K562 (cell line): ENCODE data around the gene MKRN1. TPM values are rescaled to one million over a fixed set of nuclear protein-coding genes. Genes with fewer than 3 reads are reported as not detected.

Experiments
- ATAC-seq: fragments of 200-7000 bp; cut with Tn5 transposase; 3 replicates; pipeline ENCODE4 v1.9.1; 2020; ENCODE audit warnings: moderate library complexity
- BruUV-seq: library from RNA; stranded (reverse); fragments of 400-500 nt; replicated peaks from 2 replicates; lab custom pipeline; 2021; lab: Mats Ljungman, UMichigan
- CTCF ChIA-PET: fragments of 300-600 bp; formaldehyde crosslinking; extraction: SDS; loops from one replicate; lab custom pipeline; 2021; ENCODE audit warnings: low intra/inter-chr PET ratio; lab: Yijun Ruan, JAX
- POLR2A ChIA-PET: fragments of 300-600, 350-650 bp; sonication (Branson Sonifier 250); formaldehyde crosslinking; extraction: SDS; loops from one replicate; lab custom pipeline; 2021; ENCODE audit warnings: antibody characterized with exemption, inconsistent platforms; lab: Yijun Ruan, JAX
- DNase-seq, 4 experiments: peaks; one replicate each; pipeline versions ENCODE4 v3.0.0 to v3.0.0-alpha.2; 2011 to 2018; ENCODE audit warnings: low spot score in 3 of 4, mixed read lengths in 3 of 4; ENCODE audit errors: extremely low read depth in 1 of 4
- FAIRE-seq: peaks from 2 replicates; lab custom pipeline; 2011; peaks lifted over from hg19 to GRCh38; lab: Jason Lieb, UNC
- H2AFZ ChIP-seq: 2 replicates; pipeline ENCODE4 v1.6.0; 2011; ENCODE audit warnings: low read depth, low read length, control low read depth, inconsistent platforms
- H3K27ac ChIP-seq: fragments of 200-600 bp; 3 replicates; pipeline ENCODE4 v1.8.0; 2011; ENCODE audit warnings: low read depth, mild to moderate bottlenecking, control low read depth, inconsistent platforms, low read length, moderate library complexity, mixed read lengths; ENCODE audit errors: extremely low read depth
- H3K27me3 ChIP-seq, 2 experiments: fragments of 300-600 bp in 1 of 2; 2 replicates in 1 of 2; 3 replicates in 1 of 2; pipeline versions ENCODE4 v1.6.0 to v1.8.0; 2011; ENCODE audit warnings: inconsistent platforms in 2 of 2, low read length in 2 of 2, mild to moderate bottlenecking in 1 of 2, mixed read lengths in 1 of 2, moderate library complexity in 1 of 2; ENCODE audit not compliant: control insufficient read depth in 2 of 2, insufficient read depth in 2 of 2
- H3K36me3 ChIP-seq: fragments of 300-600 bp; 3 replicates; pipeline ENCODE4 v1.8.0; 2011; ENCODE audit warnings: mild to moderate bottlenecking, low read length, inconsistent platforms; ENCODE audit not compliant: control insufficient read depth, insufficient read depth
- H3K4me1 ChIP-seq, 2 experiments: fragments of 200-600 bp in 1 of 2; replicated peaks in 1 of 2; 2 replicates in 1 of 2; 3 replicates in 1 of 2; pipeline versions ENCODE4 v1.5.1 to v1.8.0; 2011; ENCODE audit warnings: inconsistent platforms in 2 of 2, low read length in 2 of 2, mild to moderate bottlenecking in 1 of 2, mixed read lengths in 1 of 2, moderate library complexity in 1 of 2; ENCODE audit not compliant: control insufficient read depth in 2 of 2, insufficient read depth in 2 of 2
- H3K4me2 ChIP-seq: 2 replicates; pipeline ENCODE4 v1.6.1; 2011; ENCODE audit warnings: low read length, control low read depth, inconsistent platforms, mixed read lengths; ENCODE audit not compliant: insufficient read depth
- H3K4me3 ChIP-seq: fragments of 200-600 bp; sonication (generic), shearing (Covaris generic); 2 replicates; pipeline ENCODE4 v1.5.1; 2016; ENCODE audit warnings: control low read depth, inconsistent platforms
- H3K79me2 ChIP-seq: fragments of 200-600 bp; 3 replicates; pipeline ENCODE4 v1.8.0; 2011; ENCODE audit warnings: low read length, inconsistent platforms; ENCODE audit not compliant: control insufficient read depth, insufficient read depth
- H3K9ac ChIP-seq, 2 experiments: 2 replicates each; pipeline versions ENCODE4 v1.6.0 to v1.6.1; 2011; ENCODE audit warnings: low read depth in 2 of 2, low read length in 2 of 2, control low read depth in 1 of 2, inconsistent platforms in 1 of 2, mild to moderate bottlenecking in 1 of 2, mixed read lengths in 1 of 2; ENCODE audit not compliant: insufficient read depth in 1 of 2
- H3K9me1 ChIP-seq: one replicate; pipeline ENCODE4 v1.6.0; 2011; ENCODE audit warnings: inconsistent platforms, mild to moderate bottlenecking, low read length, moderate library complexity; ENCODE audit not compliant: control insufficient read depth, insufficient read depth
- H3K9me3 ChIP-seq: replicated peaks from 2 replicates; pipeline ENCODE4 v1.5.1; 2011; ENCODE audit warnings: low read depth, low read length, inconsistent platforms; ENCODE audit not compliant: control insufficient read depth, insufficient read depth
- H4K20me1 ChIP-seq: replicated peaks from 2 replicates; pipeline ENCODE4 v1.6.1; 2011; ENCODE audit warnings: low read length, inconsistent platforms, mixed read lengths; ENCODE audit not compliant: control insufficient read depth, insufficient read depth
- BCOR ChIP-seq: fragments of 450-650 bp; IDR thresholded peaks from 2 replicates; pipeline ENCODE4 v1.6.1; 2016
- CREM ChIP-seq: IDR thresholded peaks from 2 replicates; pipeline ENCODE4 v1.6.1; 2014; ENCODE audit warnings: antibody characterized with exemption, low read depth
- HOXB6 ChIP-seq: fragments of 250-450 bp; sonication (Bioruptor Pico); IDR thresholded peaks from 2 replicates; pipeline ENCODE4 v1.5.1; 2022; ENCODE audit warnings: mild to moderate bottlenecking, borderline replicate concordance
- NCOA6 ChIP-seq: fragments of 450-650 bp; IDR thresholded peaks from 2 replicates; pipeline ENCODE4 v1.6.1; 2017; ENCODE audit warnings: mild to moderate bottlenecking
- NELFE ChIP-seq: IDR thresholded peaks from 2 replicates; pipeline ENCODE4 v1.6.1; 2011; ENCODE audit warnings: mild to moderate bottlenecking; ENCODE audit not compliant: insufficient read depth, insufficient read length
- SP2 ChIP-seq: IDR thresholded peaks from 2 replicates; pipeline ENCODE4 v1.6.1; 2011; ENCODE audit warnings: mild to moderate bottlenecking, low read depth, low read length, moderate library complexity; ENCODE audit not compliant: poor library complexity, severe bottlenecking; ENCODE audit errors: extremely low read depth
- ZNF121 ChIP-seq: sonication (generic); formaldehyde crosslinking; conservative IDR thresholded peaks from 2 replicates; pipeline ENCODE4 v1.8.0; 2022; ENCODE audit warnings: missing genetic modification reagents
- ZNF77 ChIP-seq: fragments of 250-450 bp; sonication (Bioruptor Pico); IDR thresholded peaks from 2 replicates; pipeline ENCODE4 v1.5.0; 2020
- ZNF785 ChIP-seq: fragments of 250-450 bp; sonication (Bioruptor Pico); IDR thresholded peaks from 2 replicates; pipeline ENCODE4 v1.4.0; 2020; ENCODE audit warnings: mild to moderate bottlenecking
- WGBS: fragments of 100-300 bp; shearing (Covaris generic); methylation state at CpG from one replicate; pipeline ENCODE4 v1.1.6; 2016; ENCODE audit warnings: low coverage, mixed read lengths; ENCODE audit not compliant: insufficient coverage; ENCODE audit errors: missing lambda C conversion rate; 5-methylcytosine and 5-hydroxymethylcytosine counted together
- in situ Hi-C: fragments of 300-500 bp; cut with MboI; formaldehyde crosslinking; loops from 4 replicates; pipeline ENCODE4 v1.15.0; 2018; ENCODE audit warnings: inconsistent platforms, mixed read lengths
- intact Hi-C: fragments of 100-400 bp; cut with micrococcal nuclease; formaldehyde crosslinking; loops from 2 replicates; pipeline ENCODE4 v1.14.2; 2022
- polyA plus RNA-seq, 8 experiments: library from polyadenylated mRNA; depleted of rRNA in 4 of 8; stranded (reverse) in 5 of 8; unstranded in 3 of 8; fragments of >200 nt; fragmentation: Nextera tagmentation in 2 of 8; fragmentation: Illumina TruSeq in 1 of 8; extraction: Ambion mirVana in 2 of 8; extraction: Trizol in 1 of 8; gene quantifications; 2 replicates each; pipeline versions ENCODE4 v1.2.1 to v1.2.3, GENCODE V29; 2011 to 2014; ENCODE audit warnings: inconsistent platforms in 1 of 8, missing spikeins in 1 of 8
- total RNA-seq, 7 experiments: library from RNA; depleted of rRNA in 6 of 7; stranded (reverse); fragments of >200 nt in 6 of 7; fragmentation: Illumina TruSeq in 2 of 7; extraction: Trizol in 2 of 7; gene quantifications; 2 replicates each; pipeline versions ENCODE4 v1.2.1 to v1.2.3, GENCODE V29; 2011 to 2021; ENCODE audit warnings: low replicate concordance in 1 of 7
- TF ChIP-seq, protein P1 (sequence below): IDR thresholded peaks from 3 replicates; pipeline ENCODE4 v1.6.1; 2011; ENCODE audit warnings: borderline replicate concordance, mild to moderate bottlenecking; ENCODE audit not compliant: insufficient read length, insufficient read depth

The MKRN1 gene
- total and polyA plus RNA-seq, 9 of the 15 experiments (the other 6 are each of a cell fraction or from before 2014, with no cell fraction given), result 30.5 to 90.3 (median 76.0) TPM

- TF ChIP-seq, protein P1, sequence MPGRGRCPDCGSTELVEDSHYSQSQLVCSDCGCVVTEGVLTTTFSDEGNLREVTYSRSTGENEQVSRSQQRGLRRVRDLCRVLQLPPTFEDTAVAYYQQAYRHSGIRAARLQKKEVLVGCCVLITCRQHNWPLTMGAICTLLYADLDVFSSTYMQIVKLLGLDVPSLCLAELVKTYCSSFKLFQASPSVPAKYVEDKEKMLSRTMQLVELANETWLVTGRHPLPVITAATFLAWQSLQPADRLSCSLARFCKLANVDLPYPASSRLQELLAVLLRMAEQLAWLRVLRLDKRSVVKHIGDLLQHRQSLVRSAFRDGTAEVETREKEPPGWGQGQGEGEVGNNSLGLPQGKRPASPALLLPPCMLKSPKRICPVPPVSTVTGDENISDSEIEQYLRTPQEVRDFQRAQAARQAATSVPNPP, result no peak
- TF ChIP-seq ZNF785 (CRISPR knock-in tag) (no peak), CREM (no peak)
These were observed 55.8 kb downstream of the MKRN1 start (continued) for GRCh38 chr7:140423501-140423900.

DNA sequence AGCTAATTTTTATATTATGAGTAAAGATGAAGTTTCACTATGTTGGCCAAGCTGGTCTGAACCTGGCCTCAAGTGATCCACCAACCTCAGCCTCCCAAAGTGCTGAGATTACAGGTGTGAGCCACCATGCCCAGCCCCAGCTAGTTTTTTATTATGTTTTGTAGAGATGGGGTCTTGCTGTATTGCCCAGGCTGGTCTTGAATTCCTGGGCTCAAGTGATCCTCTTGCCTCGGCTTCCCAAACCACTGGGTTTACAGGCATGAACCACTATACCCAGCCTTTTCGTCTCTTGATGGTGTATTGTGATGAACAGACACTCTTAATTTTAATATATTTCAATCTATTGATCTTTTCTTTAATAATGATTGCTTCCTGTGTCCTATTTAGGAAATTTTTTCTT is 57.8 kb downstream of the MKRN1 start:
- H3K9me3 ChIP-seq, result no peaks in the 10 kb centered on the region
- ATAC-seq, result no peak
- H4K20me1 ChIP-seq, result no peaks in the 10 kb centered on the region
- no peak overlapping the region for H3K4me3 ChIP-seq
- H3K4me1 ChIP-seq, result peaks cover 0 to 2% of the 10 kb centered on the region in 2 experiments; a peak in 1 of 5 replicates
- intact Hi-C loops, result no loop called here
- WGBS, result 4% methylated on average over 2 of the region's 2 CpGs
- H3K27me3 ChIP-seq, result peaks cover 28 to 64% of the 10 kb centered on the region in 2 experiments
- TF ChIP-seq ZNF121 (CRISPR knock-in tag), result peak; percentile 87
- no peak for TF ChIP-seq ZNF77
- TF ChIP-seq NELFE, result no peak
- TF ChIP-seq BCOR, result 0 out of 2 replicates have a peak, but pooled peaks have one; percentile 12
- no peak for TF ChIP-seq SP2
- no peak for TF ChIP-seq NCOA6
- no peak for TF ChIP-seq HOXB6
- no peaks in the 10 kb centered on the region for H3K79me2 ChIP-seq
- H3K9ac ChIP-seq, result no peak overlapping the region
- no peak overlapping the region for H3K4me2 ChIP-seq
- BruUV-seq, result no TSS peak
- in situ Hi-C loops, result no loop called here
- no peak overlapping the region for H2AFZ ChIP-seq
- POLR2A ChIA-PET, result no interaction called here
- CTCF ChIA-PET, result no interaction called here
- DNase-seq, result no peak
- no peaks in the 10 kb centered on the region for H3K9me1 ChIP-seq
- no peaks in the 10 kb centered on the region for H3K36me3 ChIP-seq
- no peak overlapping the region for H3K27ac ChIP-seq
- FAIRE-seq, result no peak
